Skin of body (tissue), 2 donors: ENCODE results near the gene CST4. TPM values are rescaled to one million over a fixed set of nuclear protein-coding genes. Genes with fewer than 3 reads are reported as not detected.
"Not testable (repeated sequence)": the region's sequence is repeated elsewhere in the genome, so short reads cannot be mapped to it uniquely, and the experiment has no call there.

Experiments
- DNase-seq: peaks from one replicate; lab custom pipeline; 2025; lab: John Stamatoyannopoulos, UW
- total RNA-seq: library from RNA; depleted of rRNA; stranded (reverse); fragments of >200 nt; gene quantifications from one replicate; pipeline ENCODE4 v1.2.3, GENCODE V29; 2014

The CST4 gene
- total RNA-seq, 1 donor from 2014 or later, result not detected

- no peak for DNase-seq
Observed at GRCh38 chr20:23689399-23689690, 507 bp upstream of the CST4 start.

- no peak for DNase-seq
Observed at GRCh38 chr20:23687986-23688385, 852 bp downstream of the CST4 start.

GRCh38 chr20:23686046-23686750, 2.6 kb downstream of the CST4 start:
- no peak for DNase-seq

- not testable (repeated sequence) for DNase-seq
Observed at GRCh38 chr20:23685529-23685896, 3.3 kb downstream of the CST4 start.

- DNase-seq, result no peak
Observed at GRCh38 chr20:23684261-23684660, 4.6 kb downstream of the CST4 start.

GRCh38 chr20:23683807-23684206, 5.0 kb downstream of the CST4 start:
- DNase-seq, result no peak

GRCh38 chr20:23683281-23683680, 5.6 kb downstream of the CST4 start:
- no peak for DNase-seq

GRCh38 chr20:23680146-23680545, 8.7 kb downstream of the CST4 start:
- DNase-seq, result no peak

GRCh38 chr20:23679133-23680092, 9.4 kb downstream of the CST4 start:
- no peak for DNase-seq

- no peak for DNase-seq
Observed at GRCh38 chr20:23673209-23673608, 15.6 kb downstream of the CST4 start.

GRCh38 chr20:23672158-23672557, 16.7 kb downstream of the CST4 start:
- DNase-seq, result no peak

GRCh38 chr20:23671479-23671878, 17.4 kb downstream of the CST4 start:
- no peak for DNase-seq

- no peak for DNase-seq
Observed at GRCh38 chr20:23670361-23670760, 18.5 kb downstream of the CST4 start.

GRCh38 chr20:23669866-23670265, 19.0 kb downstream of the CST4 start:
- DNase-seq, result no peak

GRCh38 chr20:23669327-23669726, 19.5 kb downstream of the CST4 start:
- DNase-seq, result no peak

GRCh38 chr20:23668477-23668951, 20.3 kb downstream of the CST4 start:
- DNase-seq, result no peak

- DNase-seq, result no peak
Observed at GRCh38 chr20:23667666-23668065, 21.2 kb downstream of the CST4 start.

GRCh38 chr20:23666698-23667097, 22.1 kb downstream of the CST4 start:
- no peak for DNase-seq

GRCh38 chr20:23666189-23666588, 22.6 kb downstream of the CST4 start:
- no peak for DNase-seq

- no peak for DNase-seq
Observed at GRCh38 chr20:23664954-23665353, 23.9 kb downstream of the CST4 start.

- DNase-seq, result not testable (repeated sequence)
Observed at GRCh38 chr20:23664046-23664445, 24.8 kb downstream of the CST4 start.

GRCh38 chr20:23663180-23663579, 25.7 kb downstream of the CST4 start:
- no peak for DNase-seq
